HepG2 (cell line): ENCODE data around the gene PKIB. TPM values are rescaled to one million over a fixed set of nuclear protein-coding genes. Genes with fewer than 3 reads are reported as not detected.

Experiments
- ATAC-seq: fragments of 200-7000 bp; cut with Tn5 transposase; 3 replicates; pipeline ENCODE4 v1.9.1; 2020; ENCODE audit warnings: mild to moderate bottlenecking, moderate library complexity
- BruUV-seq: library from RNA; stranded (reverse); fragments of 400-500 nt; replicated peaks from 2 replicates; lab custom pipeline; 2021; lab: Mats Ljungman, UMichigan
- CTCF ChIA-PET: fragments of 300-600 bp; formaldehyde crosslinking; extraction: SDS; loops from one replicate; lab custom pipeline; 2021; ENCODE audit warnings: low total read pairs, inconsistent platforms, low intra/inter-chr PET ratio; lab: Yijun Ruan, JAX
- POLR2A ChIA-PET: fragments of 350-600 bp; sonication (Branson Sonifier 250); formaldehyde crosslinking; loops from one replicate; lab custom pipeline; 2020; ENCODE audit warnings: antibody characterized with exemption, inconsistent platforms; lab: Yijun Ruan, JAX
- DNase-seq: peaks from one replicate; pipeline ENCODE4 v3.0.0-alpha.2; 2015; ENCODE audit warnings: low spot score
- FAIRE-seq: peaks from 3 replicates; lab custom pipeline; 2011; peaks lifted over from hg19 to GRCh38; lab: Jason Lieb, UNC
- H2AFZ ChIP-seq: one replicate; pipeline ENCODE4 v1.6.1; 2011; ENCODE audit warnings: low read length, inconsistent platforms
- H3K27ac ChIP-seq: fragments of 300-600 bp; 3 replicates; pipeline ENCODE4 v1.8.0; 2011; ENCODE audit warnings: mixed run types, mild to moderate bottlenecking, mixed read lengths, low read length, inconsistent platforms; ENCODE audit not compliant: insufficient read depth; ENCODE audit errors: extremely low read length
- H3K27me3 ChIP-seq, 2 experiments: fragments of 200-600 bp in 1 of 2; 2 replicates in 1 of 2; 3 replicates in 1 of 2; pipeline versions ENCODE4 v1.6.0 to v1.8.0; 2011; ENCODE audit warnings: low read length in 2 of 2, mild to moderate bottlenecking in 2 of 2, moderate library complexity in 2 of 2, inconsistent platforms in 1 of 2; ENCODE audit not compliant: insufficient read depth in 2 of 2, control insufficient read depth in 1 of 2
- H3K36me3 ChIP-seq, 2 experiments: fragments of 200-600 bp in 1 of 2; replicated peaks in 1 of 2; 2 replicates in 1 of 2; 3 replicates in 1 of 2; pipeline versions ENCODE4 v1.5.1 to v1.8.0; 2011; ENCODE audit warnings: low read length in 2 of 2, inconsistent platforms in 1 of 2; ENCODE audit not compliant: insufficient read depth in 2 of 2, control insufficient read depth in 1 of 2
- H3K4me1 ChIP-seq: 2 replicates; pipeline ENCODE4 v1.5.1; 2012; ENCODE audit warnings: low read length, inconsistent platforms; ENCODE audit not compliant: insufficient read depth
- H3K4me2 ChIP-seq: 2 replicates; pipeline ENCODE4 v1.6.0; 2011; ENCODE audit warnings: low read depth, low read length, inconsistent platforms
- H3K4me3 ChIP-seq, 3 experiments: fragments of 200-600 bp in 1 of 3; sonication (generic), shearing (Covaris generic) in 1 of 3; replicated peaks in 1 of 3; 2 replicates each; pipeline ENCODE4 v1.5.1; 2011 to 2016; ENCODE audit warnings: low read length in 3 of 3, inconsistent platforms in 2 of 3, low read depth in 2 of 3, mild to moderate bottlenecking in 2 of 3, control low read depth in 1 of 3, mixed read lengths in 1 of 3; ENCODE audit not compliant: insufficient read depth in 1 of 3
- H3K79me2 ChIP-seq: one replicate; pipeline ENCODE4 v1.6.1; 2011; ENCODE audit warnings: low read length, inconsistent platforms; ENCODE audit not compliant: insufficient read depth
- H3K9ac ChIP-seq: 2 replicates; pipeline ENCODE4 v1.6.0; 2011; ENCODE audit warnings: mild to moderate bottlenecking, low read depth, low read length, inconsistent platforms; ENCODE audit not compliant: insufficient read depth
- H3K9me3 ChIP-seq: 2 replicates; pipeline ENCODE4 v1.5.1; 2012; ENCODE audit warnings: mild to moderate bottlenecking, low read length
- H4K20me1 ChIP-seq: 2 replicates; pipeline ENCODE4 v1.6.0; 2011; ENCODE audit warnings: inconsistent platforms, mild to moderate bottlenecking, low read length, moderate library complexity; ENCODE audit not compliant: insufficient read depth
- AKAP8 ChIP-seq: sonication (generic); formaldehyde crosslinking; IDR thresholded peaks from 2 replicates; pipeline ENCODE4 v1.5.1; 2020; ENCODE audit warnings: mild to moderate bottlenecking, missing genetic modification reagents
- ATF6 ChIP-seq: sonication (generic); formaldehyde crosslinking; conservative IDR thresholded peaks from 2 replicates; pipeline ENCODE4 v1.4.0; 2020; ENCODE audit warnings: missing genetic modification reagents
- BRD4 ChIP-seq: sonication (generic); formaldehyde crosslinking; IDR thresholded peaks from 2 replicates; pipeline ENCODE4 v1.4.0; 2020; ENCODE audit warnings: missing genetic modification reagents
- CHD2 ChIP-seq: IDR thresholded peaks from 2 replicates; pipeline ENCODE4 v1.6.1; 2011; ENCODE audit warnings: low read depth, low read length, improper control_type of control experiment
- IKZF4 ChIP-seq: sonication (generic); formaldehyde crosslinking; IDR thresholded peaks from 2 replicates; pipeline ENCODE4 v1.5.1; 2020; ENCODE audit warnings: borderline replicate concordance, mild to moderate bottlenecking, low read depth, missing genetic modification reagents; ENCODE audit errors: not compliant biosample characterization
- SKI ChIP-seq: fragments of 450-650 bp; IDR thresholded peaks from one replicate; pipeline ENCODE4 v1.6.1; 2018; ENCODE audit warnings: mild to moderate bottlenecking; ENCODE audit not compliant: partially characterized antibody
- TP53 ChIP-seq: sonication (generic); formaldehyde crosslinking; conservative IDR thresholded peaks from 2 replicates; pipeline ENCODE4 v1.4.0; 2020; ENCODE audit warnings: missing genetic modification reagents
- ZNF160 ChIP-seq: sonication (generic); formaldehyde crosslinking; IDR thresholded peaks from 2 replicates; pipeline ENCODE4 v1.8.0; 2022; ENCODE audit warnings: mild to moderate bottlenecking, inconsistent platforms, missing genetic modification reagents
- ZNF557 ChIP-seq: sonication (generic); formaldehyde crosslinking; IDR thresholded peaks from 2 replicates; pipeline ENCODE4 v1.4.0; 2020; ENCODE audit warnings: missing genetic modification reagents
- WGBS: methylation state at CpG from one replicate; pipeline ENCODE4 v1.1.6; 2017; ENCODE audit warnings: low lambda C conversion rate; 5-methylcytosine and 5-hydroxymethylcytosine counted together
- in situ Hi-C: cut with HindIII; loops from 2 replicates; pipeline ENCODE4 v1.10.0; 2017; ENCODE audit warnings: low pct_unique_long_range_greater_than_20kb; ENCODE audit not compliant: extremely low pct_ligation_motif_present
- intact Hi-C: fragments of 100-400 bp; cut with micrococcal nuclease; formaldehyde crosslinking; loops from one replicate; pipeline ENCODE4 v1.10.0; 2022; ENCODE audit not compliant: unreplicated experiment
- polyA plus RNA-seq, 8 experiments: library from polyadenylated mRNA; depleted of rRNA in 3 of 8; stranded (reverse) in 7 of 8; unstranded in 1 of 8; fragments of >200 nt; fragmentation: Illumina TruSeq in 4 of 8; extraction: Trizol in 4 of 8; gene quantifications; 2 replicates each; pipeline versions ENCODE4 v1.2.1 to v1.2.3, GENCODE V29; 2011 to 2016; ENCODE audit warnings: low read depth in 4 of 8, missing spikeins in 1 of 8, mixed read lengths in 1 of 8; ENCODE audit not compliant: insufficient read depth in 1 of 8
- total RNA-seq, 5 experiments: library from RNA; depleted of rRNA; stranded (reverse); fragments of >200 nt; fragmentation: Illumina TruSeq; extraction: Trizol; gene quantifications; 2 replicates each; pipeline ENCODE4 v1.2.3, GENCODE V29; 2016; ENCODE audit warnings: low read depth in 1 of 5
- TF ChIP-seq, protein P1 (sequence below): sonication (generic); formaldehyde crosslinking; IDR thresholded peaks from 2 replicates; pipeline ENCODE4 v1.8.0; 2022; ENCODE audit warnings: mild to moderate bottlenecking, missing genetic modification reagents, borderline replicate concordance

PKIB gene
- total and polyA plus RNA-seq, 2 of the 13 experiments (the other 11 are each of a cell fraction or from before 2014, with no cell fraction given) = 1.4 to 1.5 TPM

GRCh38 chr6:122736163-122736562 lies 126.0 kb downstream of the PKIB start:
- ATAC-seq (no peak), FAIRE-seq (no peak), DNase-seq (no peak)
- Histone ChIP-seq H3K36me3 (no peaks in the 10 kb centered on the region), H3K4me1 (no peaks in the 10 kb centered on the region), H3K79me2 (no peaks in the 10 kb centered on the region), H3K27ac (no peak overlapping the region), H3K4me2 (no peak overlapping the region), H3K4me3 (no peak overlapping the region), H3K9ac (no peak overlapping the region), H4K20me1 (no peaks in the 10 kb centered on the region), H3K27me3 (peaks cover 0 to 11% of the 10 kb centered on the region in 2 experiments; a peak in 2 of 5 replicates), H3K9me3 (peaks cover 2% of the 10 kb centered on the region; the same call in 1 of the 2 replicates), H2AFZ (no peak overlapping the region)
- WGBS = 65% methylated on average over 4 of the region's 4 CpGs
- TF ChIP-seq TP53 (CRISPR knock-in tag) (no peak), ZNF557 (CRISPR knock-in tag) (no peak), BRD4 (CRISPR knock-in tag) (no peak), ZNF160 (no peak), AKAP8 (CRISPR knock-in tag) (no peak), ATF6 (CRISPR knock-in tag) (no peak), CHD2 (no peak), SKI (no peak), IKZF4 (CRISPR knock-in tag) (no peak)
- TF ChIP-seq, protein P1, sequence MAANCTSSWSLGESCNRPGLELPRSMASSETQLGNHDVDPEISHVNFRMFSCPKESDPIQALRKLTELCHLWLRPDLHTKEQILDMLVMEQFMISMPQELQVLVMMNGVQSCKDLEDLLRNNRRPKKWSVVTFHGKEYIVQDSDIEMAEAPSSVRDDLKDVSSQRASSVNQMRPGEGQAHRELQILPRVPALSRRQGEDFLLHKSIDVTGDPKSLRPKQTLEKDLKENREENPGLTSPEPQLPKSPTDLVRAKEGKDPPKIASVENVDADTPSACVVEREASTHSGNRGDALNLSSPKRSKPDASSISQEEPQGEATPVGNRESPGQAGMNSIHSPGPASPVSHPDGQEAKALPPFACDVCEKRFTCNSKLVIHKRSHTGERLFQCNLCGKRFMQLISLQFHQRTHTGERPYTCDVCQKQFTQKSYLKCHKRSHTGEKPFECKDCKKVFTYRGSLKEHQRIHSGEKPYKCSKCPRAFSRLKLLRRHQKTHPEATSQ (CRISPR knock-in tag) = no peak
- in situ Hi-C loops = loop anchor here (25.0 kb wide), 1 partner anchor 576 kb away; no protein-coding TSS in a partner anchor
- intact Hi-C loops = no loop called here
- ChIA-PET POLR2A (no interaction called here), CTCF (no interaction called here)
- no TSS peak for BruUV-seq
